Lung (tissue), 12 donors: Measurements from ENCODE around the gene CENPH. TPM values are rescaled to one million over a fixed set of nuclear protein-coding genes. Genes with fewer than 3 reads are reported as not detected.

ENCODE experiments used
- ATAC-seq: fragments of 200-7000 bp; cut with Tn5 transposase; one replicate; pipeline ENCODE4 v1.9.1; 2020; ENCODE audit warnings: moderate number of reproducible peaks; ENCODE audit not compliant: insufficient read depth, low FRiP score
- DNase-seq, 3 donors: peaks; one replicate each; pipeline ENCODE4 v3.0.0-alpha.2; 2013 to 2017
- H3K27ac ChIP-seq, 2 donors: one replicate each; pipeline ENCODE4 v1.5.1; 2013; ENCODE audit warnings: mild to moderate bottlenecking in 2 of 2, moderate library complexity in 2 of 2, control low read depth in 1 of 2, inconsistent platforms in 1 of 2, low read depth in 1 of 2, low read length in 1 of 2
- H3K27me3 ChIP-seq, 3 donors: one replicate each; pipeline ENCODE4 v1.5.1; 2013; ENCODE audit warnings: low read length in 2 of 3; ENCODE audit not compliant: control insufficient read depth in 3 of 3, insufficient read depth in 3 of 3
- H3K36me3 ChIP-seq, 4 donors: one replicate each; pipeline ENCODE4 v1.5.1; 2013; ENCODE audit warnings: low read length in 4 of 4, mild to moderate bottlenecking in 1 of 4, moderate library complexity in 1 of 4; ENCODE audit not compliant: control insufficient read depth in 4 of 4, insufficient read depth in 4 of 4
- H3K4me1 ChIP-seq, 5 donors: one replicate each; pipeline ENCODE4 v1.5.1; 2013; ENCODE audit warnings: low read length in 5 of 5, mild to moderate bottlenecking in 2 of 5, moderate library complexity in 1 of 5; ENCODE audit not compliant: control insufficient read depth in 5 of 5, insufficient read depth in 5 of 5
- H3K4me3 ChIP-seq: one replicate; pipeline ENCODE4 v1.5.1; 2013; ENCODE audit warnings: mild to moderate bottlenecking, control low read depth, moderate library complexity
- H3K9ac ChIP-seq, 2 donors: one replicate each; pipeline ENCODE4 v1.5.1; 2013; ENCODE audit warnings: low read length in 2 of 2, control low read depth in 1 of 2; ENCODE audit not compliant: insufficient read depth in 1 of 2
- H3K9me3 ChIP-seq, 4 donors: one replicate each; pipeline ENCODE4 v1.5.1; 2013; ENCODE audit warnings: low read length in 3 of 4, mild to moderate bottlenecking in 1 of 4, moderate library complexity in 1 of 4; ENCODE audit not compliant: control insufficient read depth in 4 of 4, insufficient read depth in 3 of 4
- CTCF ChIP-seq: IDR thresholded peaks from 2 replicates; pipeline ENCODE4 v1.5.1; 2012; ENCODE audit warnings: mild to moderate bottlenecking; ENCODE audit errors: control extremely low read depth, extremely low read depth
- WGBS, 2 donors: extraction: QIAGEN DNeasy Blood & Tissue Kit; methylation state at CpG; one replicate each; pipeline ENCODE4 v1.1.7; 2013; 5-methylcytosine and 5-hydroxymethylcytosine counted together
- polyA plus RNA-seq, 2 donors: library from polyadenylated mRNA; stranded (reverse); fragments of 200-250 nt; gene quantifications; one replicate each; pipeline ENCODE4 v1.2.1, GENCODE V29; 2013
- total RNA-seq, 2 donors: library from RNA; depleted of rRNA in 1 of 2; stranded (reverse); fragments of >200 nt in 1 of 2; gene quantifications; one replicate each; pipeline ENCODE4 v1.2.1, GENCODE V29; 2014 to 2021
- donor health status: control.
- donor health status: control.
- donor health status: Bipolar disorder and iron deficiency.
- donor health status: healthy.
- donor health status: DM: yes; HTN: yes; CAD: no.

Gene CENPH
- total and polyA plus RNA-seq, 4 donors, result 3.3 to 5.8 (median 4.6) TPM

- Histone ChIP-seq H3K9ac (no peak overlapping the region), H3K27ac (no peak overlapping the region), H3K27me3 (no peaks in the 10 kb centered on the region), H3K4me3 (no peak overlapping the region), H3K36me3 (no peaks in the 10 kb centered on the region), H3K4me1 (peaks cover 0 to 4% (median 0%) of the 10 kb centered on the region in 5 donors), H3K9me3 (no peaks in the 10 kb centered on the region)
- WGBS, 2 donors, result 88 to 91% methylated on average over 1 of the region's 1 CpG
- DNase-seq, result no peak
- no peak for ATAC-seq
- TF ChIP-seq CTCF, result no peak
Measured at GRCh38 chr5:69184621-69185020, 4.8 kb upstream of the CENPH start.

GRCh38 chr5:69187342-69187741 lies 2.0 kb upstream of the CENPH start:
- Histone ChIP-seq H3K27me3 (no peaks in the 10 kb centered on the region), H3K27ac (no peak overlapping the region), H3K9ac (no peak overlapping the region), H3K4me1 (peaks cover 0 to 11% (median 0%) of the 10 kb centered on the region in 5 donors), H3K36me3 (no peaks in the 10 kb centered on the region), H3K4me3 (no peak overlapping the region), H3K9me3 (no peaks in the 10 kb centered on the region)
- ATAC-seq, result no peak
- no peak for DNase-seq
- 92 to 94% methylated on average over 2 of the region's 2 CpGs for WGBS, 2 donors
- no peak for TF ChIP-seq CTCF

GRCh38 chr5:69188811-69189161 lies 597 bp upstream of the CENPH start:
- H3K27ac ChIP-seq, result peak overlapping the region; percentile 21 to 96
- H3K4me3 ChIP-seq, result peak overlapping the region; percentile 92
- WGBS, 2 donors, result 15 to 18% methylated on average over 8 of the region's 8 CpGs
- peaks cover 0 to 11% (median 0%) of the 10 kb centered on the region in 5 donors for H3K4me1 ChIP-seq
- H3K9ac ChIP-seq, result peak overlapping the region; percentile 96
- ATAC-seq, result no peak
- no peak for TF ChIP-seq CTCF
- no peaks in the 10 kb centered on the region for H3K27me3 ChIP-seq
- no peaks in the 10 kb centered on the region for H3K36me3 ChIP-seq
- no peaks in the 10 kb centered on the region for H3K9me3 ChIP-seq
- DNase-seq, result no peak

- no peak overlapping the region for H3K4me3 ChIP-seq
- H3K27me3 ChIP-seq, result no peaks in the 10 kb centered on the region
- no peak overlapping the region for H3K27ac ChIP-seq
- WGBS, 2 donors, result 96 to 100% methylated on average over 1 of the region's 1 CpG
- no peak for TF ChIP-seq CTCF
- no peaks in the 10 kb centered on the region for H3K9me3 ChIP-seq
- no peaks in the 10 kb centered on the region for H3K4me1 ChIP-seq
- DNase-seq (no peak), ATAC-seq (no peak)
- no peak overlapping the region for H3K9ac ChIP-seq
- H3K36me3 ChIP-seq, result no peaks in the 10 kb centered on the region
Measured at GRCh38 chr5:69202497-69202896, 13.1 kb downstream of the CENPH start.
